Measurements from ENCODE around the gene C6orf132.

C6orf132 gene

GRCh38 chr6:42136508-42137193 lies 5.8 kb downstream of the C6orf132 start:
- peaks cover 38% of the 10 kb centered on the region for H3K4me1 Mint-ChIP-seq
- peak in 2 of 3 experiments; percentile 19 to 47 for TF ChIP-seq CTCF (IDR thresholded peaks at IDR 0.05; ENCODE audit: unreplicated experiment in 3 of 3)
- H3K9me3 Mint-ChIP-seq: no peaks in the 10 kb centered on the region
- H3K36me3 Mint-ChIP-seq (ENCODE audit: low read depth): no peaks in the 10 kb centered on the region
- peak overlapping the region; percentile 31 to 90 (median 76) for H3K27ac Mint-ChIP-seq
- H3K4me3 Mint-ChIP-seq: peak overlapping the region in 2 of 3 experiments; percentile 24 to 45
- peaks cover 17% of the 10 kb centered on the region for H3K27me3 Mint-ChIP-seq (ENCODE audit: low read depth)

GRCh38 chr6:42135722-42136121 lies 6.7 kb downstream of the C6orf132 start:
- Mint-ChIP-seq H3K36me3 (ENCODE audit: low read depth) (no peaks in the 10 kb centered on the region), H3K27me3 (ENCODE audit: low read depth) (peaks cover 10% of the 10 kb centered on the region), H3K4me3 (no peak overlapping the region), H3K9me3 (no peaks in the 10 kb centered on the region), H3K27ac (no peak overlapping the region), H3K4me1 (peaks cover 30% of the 10 kb centered on the region)
- no peak for TF ChIP-seq CTCF (IDR thresholded peaks at IDR 0.05; ENCODE audit: unreplicated experiment in 3 of 3)

- TF ChIP-seq CTCF (IDR thresholded peaks at IDR 0.05; ENCODE audit: unreplicated experiment in 3 of 3): no peak
- H3K36me3 Mint-ChIP-seq (ENCODE audit: low read depth): no peaks in the 10 kb centered on the region
- no peak overlapping the region for H3K27ac Mint-ChIP-seq
- H3K4me3 Mint-ChIP-seq: no peak overlapping the region
- H3K27me3 Mint-ChIP-seq (ENCODE audit: low read depth): peaks cover 10% of the 10 kb centered on the region
- peaks cover 24% of the 10 kb centered on the region for H3K4me1 Mint-ChIP-seq
- no peaks in the 10 kb centered on the region for H3K9me3 Mint-ChIP-seq
Measured at GRCh38 chr6:42135161-42135560, 7.3 kb downstream of the C6orf132 start.

GRCh38 chr6:42133926-42134325 lies 8.5 kb downstream of the C6orf132 start:
- Mint-ChIP-seq H3K4me3 (no peak overlapping the region), H3K36me3 (ENCODE audit: low read depth) (no peaks in the 10 kb centered on the region), H3K4me1 (peaks cover 15% of the 10 kb centered on the region), H3K9me3 (no peaks in the 10 kb centered on the region), H3K27me3 (ENCODE audit: low read depth) (peaks cover 6% of the 10 kb centered on the region), H3K27ac (no peak overlapping the region)
- TF ChIP-seq CTCF (IDR thresholded peaks at IDR 0.05; ENCODE audit: unreplicated experiment in 3 of 3): no peak

GRCh38 chr6:42131531-42131930 lies 10.9 kb downstream of the C6orf132 start:
- H3K9me3 Mint-ChIP-seq: no peaks in the 10 kb centered on the region
- H3K4me3 Mint-ChIP-seq: no peak overlapping the region
- no peak for TF ChIP-seq CTCF (IDR thresholded peaks at IDR 0.05; ENCODE audit: unreplicated experiment in 3 of 3)
- peaks cover 3% of the 10 kb centered on the region for H3K4me1 Mint-ChIP-seq
- H3K36me3 Mint-ChIP-seq (ENCODE audit: low read depth): no peaks in the 10 kb centered on the region
- no peak overlapping the region for H3K27ac Mint-ChIP-seq
- H3K27me3 Mint-ChIP-seq (ENCODE audit: low read depth): no peaks in the 10 kb centered on the region

- Mint-ChIP-seq H3K4me3 (no peak overlapping the region), H3K9me3 (no peaks in the 10 kb centered on the region), H3K27ac (no peak overlapping the region), H3K4me1 (no peaks in the 10 kb centered on the region), H3K36me3 (ENCODE audit: low read depth) (no peaks in the 10 kb centered on the region), H3K27me3 (ENCODE audit: low read depth) (peaks cover 4% of the 10 kb centered on the region)
- no peak for TF ChIP-seq CTCF (IDR thresholded peaks at IDR 0.05; ENCODE audit: unreplicated experiment in 3 of 3)
Measured at GRCh38 chr6:42129360-42129676, 13.1 kb downstream of the C6orf132 start.
